ENCODE data around the gene SLC25A45. TPM values are rescaled to one million over a fixed set of nuclear protein-coding genes. Genes with fewer than 3 reads are reported as not detected.

SLC25A45 gene
- total RNA-seq, 8 experiments from 2014 or later = 0.11 to 10.0 (median 1.9) TPM

DNA sequence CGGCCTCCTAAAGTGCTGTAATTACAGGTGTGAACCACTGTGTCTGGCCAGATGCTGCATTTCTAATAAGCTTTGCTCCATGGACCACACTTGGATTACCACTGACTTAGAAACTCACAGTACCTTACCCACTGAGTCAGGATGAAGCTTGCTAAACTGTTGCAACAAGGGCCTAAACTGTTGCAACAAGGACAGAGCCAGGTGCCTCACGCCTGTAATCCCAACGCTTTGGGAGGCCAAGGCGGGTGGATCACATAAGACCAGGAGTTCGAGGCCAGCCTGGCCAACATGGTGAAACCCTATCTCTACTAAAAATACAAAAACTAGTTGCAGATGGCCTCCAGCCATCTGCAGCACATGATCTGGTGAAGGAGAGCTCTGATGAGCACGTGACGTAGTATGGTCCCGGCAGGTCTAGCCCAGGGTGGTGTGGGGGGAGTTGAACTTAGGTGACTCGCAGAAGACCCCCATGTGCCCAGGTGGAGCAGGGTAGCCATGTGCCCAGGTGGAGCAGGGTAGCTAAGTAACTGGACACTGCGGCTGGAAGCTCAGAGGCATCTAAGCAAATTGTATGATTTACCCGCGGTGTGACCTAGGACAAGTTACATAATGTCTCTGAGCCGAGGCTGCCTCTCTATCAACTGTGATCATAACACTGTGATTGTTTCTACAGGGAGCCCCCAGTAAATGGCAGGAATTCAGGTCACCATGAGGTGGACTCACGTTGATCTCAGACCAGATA is 8.4 kb downstream of the SLC25A45 start:
- H3K4me1 ChIP-seq (replicated peaks in 1 of 2) = peaks cover 5 to 6% of the 10 kb centered on the region in 2 donors
- no peak overlapping the region for H3K27ac ChIP-seq
- WGBS, 10 experiments = 50 to 84% (median 64%) methylated on average over 1 to 14 of the region's 14 CpGs; no CpG with 5 or more reads in 2 of the 10 experiments
- in situ Hi-C loops (cut with MboI; ENCODE audit: low pct_unique_long_range_greater_than_20kb in 2 of 9, low sequenced_read_pairs in 9 of 9, unreplicated experiment in 9 of 9) = loop anchor here in 1 of 9 experiments (25.0 kb wide), 1 partner anchor 138 kb away; no protein-coding TSS in a partner anchor
- H3K4me3 ChIP-seq = no peak overlapping the region
- ATAC-seq (replicated peaks in 6 of 8) = no peak

- 52 to 92% (median 60%) methylated on average over 1 to 4 of the region's 6 CpGs; no CpG with 5 or more reads in 5 of the 10 experiments for WGBS, 10 experiments
- Histone ChIP-seq H3K27ac (no peak overlapping the region), H3K4me3 (no peak overlapping the region), H3K4me1 (replicated peaks in 1 of 2) (peaks cover 0 to 2% of the 10 kb centered on the region in 2 donors)
- no peak for ATAC-seq (replicated peaks in 6 of 8)
- in situ Hi-C loops (cut with MboI; ENCODE audit: low pct_unique_long_range_greater_than_20kb in 2 of 9, low sequenced_read_pairs in 9 of 9, unreplicated experiment in 9 of 9) = loop anchor here in 1 of 9 experiments (25.0 kb wide), 1 partner anchor 142 kb away; no protein-coding TSS in a partner anchor
Measured at GRCh38 chr11:65370659-65371049, 11.8 kb downstream of the SLC25A45 start.

GRCh38 chr11:65366340-65366773 is 16.1 kb downstream of the SLC25A45 start:
- Histone ChIP-seq H3K4me1 (replicated peaks in 1 of 2) (peaks cover 0 to 2% of the 10 kb centered on the region in 2 donors), H3K27ac (no peak overlapping the region), H3K4me3 (no peak overlapping the region)
- in situ Hi-C loops (cut with MboI; ENCODE audit: low pct_unique_long_range_greater_than_20kb in 2 of 9, low sequenced_read_pairs in 9 of 9, unreplicated experiment in 9 of 9) = loop anchor here in 1 of 9 experiments (25.0 kb wide), 1 partner anchor 146 kb away; no protein-coding TSS in a partner anchor
- WGBS, 10 experiments = 0 to 23% (median 12%) methylated on average over 1 to 4 of the region's 4 CpGs; no CpG with 5 or more reads in 3 of the 10 experiments
- peak; percentile 51 to 88 (median 85) for ATAC-seq (replicated peaks in 6 of 8)

GRCh38 chr11:65363770-65364169 is 18.7 kb downstream of the SLC25A45 start:
- WGBS, 10 experiments = 17 to 100% (median 64%) methylated on average over 1 to 3 of the region's 3 CpGs; no CpG with 5 or more reads in 1 of the 10 experiments
- Histone ChIP-seq H3K4me1 (replicated peaks in 1 of 2) (peaks cover 0 to 2% of the 10 kb centered on the region in 2 donors), H3K27ac (no peak overlapping the region), H3K4me3 (no peak overlapping the region)
- in situ Hi-C loops (cut with MboI; ENCODE audit: low pct_unique_long_range_greater_than_20kb in 2 of 9, low sequenced_read_pairs in 9 of 9, unreplicated experiment in 9 of 9) = loop anchor here in 1 of 9 experiments (25.0 kb wide), 1 partner anchor 149 kb away; no protein-coding TSS in a partner anchor
- ATAC-seq (replicated peaks in 6 of 8) = peak in 1 of 8 experiments; percentile 24

DNA sequence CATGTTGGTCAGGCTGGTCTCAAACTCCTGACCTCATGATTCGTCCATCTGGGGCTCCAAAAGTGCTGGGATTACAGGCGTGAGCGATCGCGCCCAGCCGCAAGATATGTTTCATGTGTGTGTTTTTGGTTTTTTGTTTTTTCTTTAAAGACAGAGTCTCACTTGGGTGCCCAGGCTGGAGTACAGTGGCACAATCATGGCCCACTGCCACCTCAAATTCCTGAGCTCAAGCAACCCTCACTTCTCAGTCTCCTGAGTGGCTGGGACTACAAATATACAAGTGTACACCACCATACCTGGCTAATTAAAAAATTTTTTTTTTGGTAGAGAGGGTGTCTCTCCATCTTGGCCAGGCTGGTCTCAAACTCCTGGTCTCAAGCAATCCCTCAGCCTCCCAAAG is 19.5 kb downstream of the SLC25A45 start:
- in situ Hi-C loops (cut with MboI; ENCODE audit: low pct_unique_long_range_greater_than_20kb in 2 of 9, low sequenced_read_pairs in 9 of 9, unreplicated experiment in 9 of 9) = loop anchor here in 1 of 9 experiments (25.0 kb wide), 1 partner anchor 149 kb away; no protein-coding TSS in a partner anchor
- no peak for ATAC-seq (replicated peaks in 6 of 8)
- 94 to 100% (median 95%) methylated on average over 1 to 6 of the region's 6 CpGs; no CpG with 5 or more reads in 7 of the 10 experiments for WGBS, 10 experiments
- Histone ChIP-seq H3K4me3 (no peak overlapping the region), H3K27ac (no peak overlapping the region), H3K4me1 (replicated peaks in 1 of 2) (peaks cover 0 to 2% of the 10 kb centered on the region in 2 donors)

DNA sequence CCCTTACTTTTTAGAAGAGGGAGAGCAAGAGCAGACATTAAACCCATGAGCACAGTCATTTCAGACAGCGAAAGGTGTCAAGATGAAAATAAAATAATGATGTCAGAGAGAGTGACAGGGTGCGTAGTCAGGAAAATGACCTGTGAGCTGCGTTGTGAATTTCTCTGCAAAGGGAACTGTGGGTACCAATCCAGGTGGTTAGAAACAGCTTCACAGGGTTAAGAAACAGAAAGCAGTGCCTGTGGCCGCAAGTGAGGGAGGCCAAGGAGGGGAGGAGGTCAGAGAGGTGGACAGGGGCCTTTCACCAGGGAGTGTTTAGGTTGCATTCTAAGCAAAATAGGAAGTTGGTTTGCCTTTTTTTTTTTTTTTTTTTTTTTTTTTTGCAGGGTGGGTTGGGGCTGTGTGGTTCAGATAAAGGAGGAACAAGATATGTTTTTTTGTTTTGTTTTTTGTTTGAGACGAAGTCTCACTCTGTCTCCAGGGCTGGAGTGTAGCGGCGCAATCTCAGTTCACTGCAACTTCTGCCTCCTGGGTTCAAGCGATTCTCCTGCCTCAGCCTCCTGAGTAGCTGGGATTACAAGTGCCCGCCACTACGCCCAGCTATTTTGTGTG is 20.0 kb downstream of the SLC25A45 start:
- 75 to 100% (median 90%) methylated on average over 1 to 7 of the region's 10 CpGs; no CpG with 5 or more reads in 1 of the 10 experiments for WGBS, 10 experiments
- Histone ChIP-seq H3K4me1 (replicated peaks in 1 of 2) (peaks cover 0 to 2% of the 10 kb centered on the region in 2 donors), H3K4me3 (no peak overlapping the region), H3K27ac (no peak overlapping the region)
- in situ Hi-C loops (cut with MboI; ENCODE audit: low pct_unique_long_range_greater_than_20kb in 2 of 9, low sequenced_read_pairs in 9 of 9, unreplicated experiment in 9 of 9) = loop anchor here in 1 of 9 experiments (25.0 kb wide), 1 partner anchor 150 kb away; no protein-coding TSS in a partner anchor
- no peak for ATAC-seq (replicated peaks in 6 of 8)

DNA sequence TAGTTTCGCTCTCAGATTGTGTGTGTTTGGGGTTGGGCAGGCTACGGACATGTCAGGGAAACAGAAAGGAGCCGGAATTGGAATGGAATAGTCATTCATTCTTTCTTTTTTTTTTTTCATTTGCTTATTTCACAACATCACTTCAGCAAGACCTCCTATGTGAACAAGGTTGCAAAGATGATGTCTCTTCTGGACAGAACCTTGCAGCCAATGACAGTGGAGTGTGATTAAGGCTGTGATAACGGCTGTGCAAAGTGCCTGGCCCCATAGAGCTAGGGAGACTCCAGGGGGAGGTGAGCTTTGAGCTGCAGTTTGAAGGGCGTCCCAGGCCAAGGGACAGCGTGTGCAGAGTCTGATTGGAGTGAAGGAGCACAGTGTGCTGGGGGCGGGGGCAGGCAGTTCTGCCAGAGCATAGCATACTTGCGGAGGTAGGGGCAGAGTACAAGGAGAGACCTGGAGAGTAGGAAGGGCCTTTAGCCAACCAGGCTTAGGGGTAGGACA is 24.5 kb downstream of the SLC25A45 start:
- peaks cover 17% of the 10 kb centered on the region in 2 donors for H3K4me1 ChIP-seq (replicated peaks in 1 of 2)
- WGBS, 10 experiments = 60 to 100% (median 82%) methylated on average over 1 to 7 of the region's 8 CpGs; no CpG with 5 or more reads in 1 of the 10 experiments
- no peak for ATAC-seq (replicated peaks in 6 of 8)
- in situ Hi-C loops (cut with MboI; ENCODE audit: low pct_unique_long_range_greater_than_20kb in 2 of 9, low sequenced_read_pairs in 9 of 9, unreplicated experiment in 9 of 9) = loop anchor here in 1 of 9 experiments (25.0 kb wide), 1 partner anchor 154 kb away; no protein-coding TSS in a partner anchor
- H3K4me3 ChIP-seq = no peak overlapping the region
- no peak overlapping the region for H3K27ac ChIP-seq

DNA sequence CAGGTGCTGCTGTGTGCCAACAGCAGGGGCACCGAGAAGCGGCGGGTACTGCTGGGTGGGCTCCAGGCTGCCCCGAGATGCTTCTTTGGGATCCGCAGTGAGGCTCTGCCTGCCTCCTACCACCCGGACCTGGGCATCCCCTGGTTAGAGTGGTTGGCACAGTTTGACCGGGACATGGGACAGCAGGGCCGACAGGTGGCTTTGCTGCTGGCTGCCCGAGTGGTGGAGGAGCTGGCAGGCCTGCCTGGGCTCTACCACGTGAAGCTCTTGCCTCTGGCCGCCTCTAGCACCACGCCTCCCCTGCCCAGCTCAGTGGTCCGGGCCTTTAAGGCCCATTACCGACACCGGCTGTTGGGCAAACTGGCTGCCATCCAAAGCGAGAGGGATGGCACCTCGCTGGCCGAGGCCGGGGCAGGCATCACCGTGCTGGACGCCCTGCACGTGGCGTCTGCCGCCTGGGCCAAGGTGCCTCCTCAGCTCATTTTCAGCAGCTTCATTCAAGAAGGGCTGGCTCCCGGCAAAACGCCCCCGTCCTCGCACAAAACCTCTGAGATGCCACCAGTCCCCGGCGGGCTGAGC is 26.0 kb downstream of the SLC25A45 start:
- 0 to 92% (median 90%) methylated on average over 1 to 9 of the region's 30 CpGs; no CpG with 5 or more reads in 5 of the 10 experiments for WGBS, 10 experiments
- Histone ChIP-seq H3K4me3 (no peak overlapping the region), H3K4me1 (replicated peaks in 1 of 2) (peaks cover 17% of the 10 kb centered on the region in 2 donors), H3K27ac (peak overlapping the region; percentile 78 to 84)
- in situ Hi-C loops (cut with MboI; ENCODE audit: low pct_unique_long_range_greater_than_20kb in 2 of 9, low sequenced_read_pairs in 9 of 9, unreplicated experiment in 9 of 9) = loop anchor here in 1 of 9 experiments (25.0 kb wide), 1 partner anchor 156 kb away; no protein-coding TSS in a partner anchor
- no peak for ATAC-seq (replicated peaks in 6 of 8)

GRCh38 chr11:65355776-65356393 is 26.6 kb downstream of the SLC25A45 start:
- H3K4me3 ChIP-seq = peak overlapping the region; percentile 56 to 92 (median 64)
- peak overlapping the region; percentile 78 to 84 for H3K27ac ChIP-seq
- 18 to 53% (median 48%) methylated on average over 3 to 20 of the region's 35 CpGs; no CpG with 5 or more reads in 7 of the 10 experiments for WGBS, 10 experiments
- ATAC-seq (replicated peaks in 6 of 8) = peak in 4 of 8 experiments; percentile 1 to 20 (median 2)
- in situ Hi-C loops (cut with MboI; ENCODE audit: low pct_unique_long_range_greater_than_20kb in 2 of 9, low sequenced_read_pairs in 9 of 9, unreplicated experiment in 9 of 9) = loop anchor here in 1 of 9 experiments (25.0 kb wide), 1 partner anchor 156 kb away; no protein-coding TSS in a partner anchor
- peaks cover 17% of the 10 kb centered on the region in 2 donors for H3K4me1 ChIP-seq (replicated peaks in 1 of 2)

- WGBS, 10 experiments = 5 to 20% (median 12%) methylated on average over 1 to 8 of the region's 47 CpGs; no CpG with 5 or more reads in 6 of the 10 experiments
- in situ Hi-C loops (cut with MboI; ENCODE audit: low pct_unique_long_range_greater_than_20kb in 2 of 9, low sequenced_read_pairs in 9 of 9, unreplicated experiment in 9 of 9) = loop anchor here in 1 of 9 experiments (25.0 kb wide), 1 partner anchor 157 kb away; no protein-coding TSS in a partner anchor
- H3K4me1 ChIP-seq (replicated peaks in 1 of 2) = peaks cover 17% of the 10 kb centered on the region in 2 donors
- peak overlapping the region; percentile 84 to 86 for H3K27ac ChIP-seq
- peak overlapping the region; percentile 56 to 92 (median 64) for H3K4me3 ChIP-seq
- ATAC-seq (replicated peaks in 6 of 8) = peak; percentile 1 to 64 (median 48)
Measured at GRCh38 chr11:65355013-65355775, 27.3 kb downstream of the SLC25A45 start.

Data from motor neuron (in vitro differentiated cells).